HG03280 (cell line): ENCODE data around the gene PAGE4.

Experiments used
- ATAC-seq: cut with Tn5 transposase; IDR thresholded peaks from one replicate; pipeline ENCODE4 v1.9.1; 2021; ENCODE audit warnings: mild to moderate bottlenecking, moderate library complexity; ENCODE audit not compliant: unreplicated experiment

The PAGE4 gene

GRCh38 chrX:49868739-49869138 is 39.6 kb downstream of the PAGE4 start:
- ATAC-seq: no peak

GRCh38 chrX:49876750-49877149 is 47.6 kb downstream of the PAGE4 start:
- ATAC-seq: no peak

DNA sequence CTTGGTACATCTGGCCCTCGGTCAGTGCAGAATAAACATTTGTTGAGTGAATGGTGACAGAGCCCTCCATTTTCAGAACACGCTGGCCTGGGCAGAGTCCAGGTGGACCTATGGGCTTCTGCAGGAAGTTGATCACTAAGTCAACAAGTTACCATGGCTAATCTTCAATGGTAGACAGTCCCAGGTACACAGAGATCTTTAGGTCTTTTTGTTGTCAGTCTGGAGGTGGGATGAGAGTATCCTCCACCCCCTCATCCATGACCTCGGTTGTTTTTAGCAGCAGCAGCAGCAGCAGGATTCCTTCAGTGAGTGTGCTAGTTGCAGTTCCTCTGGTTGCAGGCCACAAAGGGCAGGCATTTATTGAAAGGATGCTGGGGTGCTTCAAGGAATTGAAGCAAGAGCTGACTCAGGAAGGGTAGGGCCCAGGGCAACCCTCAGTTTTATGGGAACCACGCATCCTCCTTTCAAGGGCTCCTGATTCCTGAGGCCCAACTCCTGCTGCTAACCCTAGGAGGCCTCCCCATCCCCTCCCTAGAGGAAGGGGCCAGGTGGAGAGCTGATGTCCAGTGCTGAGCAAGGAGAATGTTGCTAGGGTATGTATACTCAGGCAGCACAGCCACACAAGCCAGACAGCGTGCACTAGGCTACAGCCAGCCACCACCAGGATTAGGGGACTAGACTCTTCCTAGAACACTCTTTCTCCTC is 48.4 kb downstream of the PAGE4 start:
- ATAC-seq: no peak

GRCh38 chrX:49878128-49878833 is 49.2 kb downstream of the PAGE4 start:
- no peak for ATAC-seq

GRCh38 chrX:49878834-49879655 is 49.9 kb downstream of the PAGE4 start, which contains the start of gene USP27X:
TSS of gene USP27X (plus strand) at chrX:49879484. CDS start at chrX:49880308, 824 bp downstream.
- ATAC-seq: peak; percentile 88

- peak; percentile 4 for ATAC-seq
Measured at GRCh38 chrX:49879656-49880277, 50.7 kb downstream of the PAGE4 start.

- no peak for ATAC-seq
Measured at GRCh38 chrX:49880668-49881067, 51.6 kb downstream of the PAGE4 start.
